Measurements from ENCODE around the gene CCDC146.

GRCh38 chr7:77217474-77218185, 95.2 kb downstream of the CCDC146 start:
- TF ChIP-seq CTCF (IDR thresholded peaks at IDR 0.05) (no peak), POLR2A (IDR thresholded peaks at IDR 0.05) (no peak)
